HG03066 (cell line): Measurements from ENCODE around the gene WFDC1.

ENCODE experiments used
- ATAC-seq: cut with Tn5 transposase; IDR thresholded peaks from one replicate; pipeline ENCODE4 v1.9.1; 2021; ENCODE audit warnings: low read depth; ENCODE audit not compliant: unreplicated experiment

Gene WFDC1

GRCh38 chr16:84348386-84348888 is 53.8 kb downstream of the WFDC1 start:
- no peak for ATAC-seq

GRCh38 chr16:84349862-84350684 is 55.4 kb downstream of the WFDC1 start:
- ATAC-seq, result no peak

GRCh38 chr16:84350685-84351400 is 56.2 kb downstream of the WFDC1 start:
- ATAC-seq, result no peak

GRCh38 chr16:84351630-84352029 is 57.0 kb downstream of the WFDC1 start:
- no peak for ATAC-seq

- ATAC-seq, result no peak
These were observed 59.6 kb downstream of the WFDC1 start for GRCh38 chr16:84354306-84354705.

- ATAC-seq, result no peak
These were observed 60.5 kb downstream of the WFDC1 start for GRCh38 chr16:84355149-84355548.

- ATAC-seq, result no peak
These were observed 61.5 kb downstream of the WFDC1 start for GRCh38 chr16:84356176-84356575.

- ATAC-seq, result no peak
These were observed 62.0 kb downstream of the WFDC1 start for GRCh38 chr16:84356591-84357116.

GRCh38 chr16:84357191-84357651 is 62.5 kb downstream of the WFDC1 start:
- ATAC-seq, result no peak

- ATAC-seq, result no peak
These were observed 64.1 kb downstream of the WFDC1 start for GRCh38 chr16:84358601-84359295.

GRCh38 chr16:84359326-84359725 is 64.6 kb downstream of the WFDC1 start:
- ATAC-seq, result no peak

GRCh38 chr16:84360170-84360569 is 65.5 kb downstream of the WFDC1 start:
- ATAC-seq, result no peak

- ATAC-seq, result no peak
These were observed 66.1 kb downstream of the WFDC1 start for GRCh38 chr16:84360748-84361147.

GRCh38 chr16:84361546-84361945 is 66.9 kb downstream of the WFDC1 start:
- ATAC-seq, result no peak

GRCh38 chr16:84362471-84362941 is 67.8 kb downstream of the WFDC1 start:
- no peak for ATAC-seq

- ATAC-seq, result no peak
These were observed 71.5 kb downstream of the WFDC1 start for GRCh38 chr16:84366208-84366607.

- no peak for ATAC-seq
These were observed 72.6 kb downstream of the WFDC1 start for GRCh38 chr16:84367297-84367680.

GRCh38 chr16:84367750-84368307 is 73.2 kb downstream of the WFDC1 start:
- no peak for ATAC-seq

GRCh38 chr16:84368308-84368996 is 73.8 kb downstream of the WFDC1 start, which contains the start of gene ATP2C2:
ATP2C2 (plus strand) TSS chr16:84368538; CDS start chr16:84368616, 78 bp downstream.
- ATAC-seq, result no peak

GRCh38 chr16:84369105-84369504 is 74.4 kb downstream of the WFDC1 start:
- no peak for ATAC-seq
